Central memory CD4-positive, alpha-beta T cell (primary cell): Measurements from ENCODE around the gene UBR4.

Experiments used
- DNase-seq: peaks from one replicate; pipeline ENCODE4 v3.0.0; 2022

UBR4 gene

GRCh38 chr1:19032413-19032695 is 177.7 kb downstream of the UBR4 start:
- DNase-seq = no peak

- DNase-seq = no peak
These were observed 180.6 kb downstream of the UBR4 start for GRCh38 chr1:19029191-19030085.

GRCh38 chr1:19028546-19029129 is 181.4 kb downstream of the UBR4 start:
- no peak for DNase-seq

GRCh38 chr1:19028110-19028509 is 182.0 kb downstream of the UBR4 start:
- DNase-seq = no peak
